Prostate gland (tissue), 2 donors: ENCODE measurements around the gene WNT5A. TPM values are rescaled to one million over a fixed set of nuclear protein-coding genes. Genes with fewer than 3 reads are reported as not detected.

ENCODE experiments used
- DNase-seq: peaks from one replicate; pipeline ENCODE4 v3.0.0-alpha.2; 2019; ENCODE audit warnings: low spot score
- H3K27ac ChIP-seq, 2 donors: fragments of 200-600 bp; sonication (generic); 2 replicates each; pipeline ENCODE4 v1.5.1; 2017 to 2019
- H3K27me3 ChIP-seq: fragments of 200-600 bp; sonication (generic); replicated peaks from 2 replicates; pipeline ENCODE4 v1.5.1; 2019; ENCODE audit not compliant: insufficient read depth
- H3K36me3 ChIP-seq, 2 donors: fragments of 200-600 bp; sonication (generic); 1 replicate in 1 of 2; 2 replicates in 1 of 2; pipeline versions ENCODE4 v1.5.1 to v1.8.1; 2017 to 2019
- H3K4me1 ChIP-seq: fragments of 200-600 bp; sonication (generic); replicated peaks from 2 replicates; pipeline ENCODE4 v1.5.1; 2019
- H3K4me3 ChIP-seq, 2 donors: fragments of 200-600 bp; sonication (generic); 2 replicates each; pipeline ENCODE4 v1.5.1; 2017 to 2019
- H3K9me3 ChIP-seq: fragments of 200-600 bp; sonication (generic); 2 replicates; pipeline ENCODE4 v1.5.1; 2017
- POLR2A ChIP-seq: fragments of 450-650 bp; IDR thresholded peaks from one replicate; pipeline ENCODE4 v1.6.1; 2016; ENCODE audit warnings: antibody characterized with exemption, mild to moderate bottlenecking
- POLR2AphosphoS5 ChIP-seq: sonication (generic); formaldehyde crosslinking; IDR thresholded peaks from one replicate; pipeline ENCODE4 v1.6.1; 2017; ENCODE audit warnings: antibody characterized with exemption
- WGBS: methylation state at CpG from one replicate; pipeline ENCODE4 v1.1.5; 2018; 5-methylcytosine and 5-hydroxymethylcytosine counted together
- intact Hi-C: fragments of 100-400 bp; cut with DNase I; formaldehyde crosslinking; loops from one replicate; pipeline ENCODE4 v1.14.2; 2022
- total RNA-seq, 2 donors: library from RNA; depleted of rRNA; stranded (reverse); fragments of >200 nt; gene quantifications; one replicate each; pipeline ENCODE4 v1.1.0, GENCODE V29; 2016
- TF ChIP-seq, protein P1 (sequence below), 4 experiments: fragments of 200-600 bp in 2 of 4; fragments of 450-650 bp in 2 of 4; sonication (generic) in 2 of 4; IDR thresholded peaks; 1 replicate in 3 of 4; 2 replicates in 1 of 4; pipeline ENCODE4 v1.5.1; 2016 to 2019; ENCODE audit warnings: antibody characterized with exemption in 4 of 4, mild to moderate bottlenecking in 2 of 4, moderate library complexity in 2 of 4

Gene WNT5A
- total RNA-seq, 2 donors from 2014 or later: 9.5 to 14.3 TPM

DNA sequence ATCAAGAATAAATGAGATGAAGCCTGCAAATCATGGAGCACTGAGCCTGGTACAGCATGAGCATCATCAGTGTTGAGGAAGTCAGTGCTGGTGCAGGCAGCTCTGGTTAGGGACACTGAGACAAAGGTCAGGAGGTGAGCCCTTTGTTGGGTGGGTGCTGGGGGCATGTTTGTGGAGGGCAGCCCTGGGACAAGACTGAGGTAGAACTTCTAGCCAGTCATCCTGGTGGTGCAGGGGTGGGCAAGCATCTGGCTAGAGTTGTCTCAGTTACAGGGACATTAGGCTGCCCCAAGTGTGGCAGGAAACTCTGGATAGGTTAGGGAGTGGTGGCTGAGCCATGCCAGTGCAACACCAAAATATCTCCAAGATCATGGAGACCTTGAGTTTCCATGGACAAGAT lies 27.3 kb downstream of the WNT5A start:
- TF ChIP-seq, protein P1, sequence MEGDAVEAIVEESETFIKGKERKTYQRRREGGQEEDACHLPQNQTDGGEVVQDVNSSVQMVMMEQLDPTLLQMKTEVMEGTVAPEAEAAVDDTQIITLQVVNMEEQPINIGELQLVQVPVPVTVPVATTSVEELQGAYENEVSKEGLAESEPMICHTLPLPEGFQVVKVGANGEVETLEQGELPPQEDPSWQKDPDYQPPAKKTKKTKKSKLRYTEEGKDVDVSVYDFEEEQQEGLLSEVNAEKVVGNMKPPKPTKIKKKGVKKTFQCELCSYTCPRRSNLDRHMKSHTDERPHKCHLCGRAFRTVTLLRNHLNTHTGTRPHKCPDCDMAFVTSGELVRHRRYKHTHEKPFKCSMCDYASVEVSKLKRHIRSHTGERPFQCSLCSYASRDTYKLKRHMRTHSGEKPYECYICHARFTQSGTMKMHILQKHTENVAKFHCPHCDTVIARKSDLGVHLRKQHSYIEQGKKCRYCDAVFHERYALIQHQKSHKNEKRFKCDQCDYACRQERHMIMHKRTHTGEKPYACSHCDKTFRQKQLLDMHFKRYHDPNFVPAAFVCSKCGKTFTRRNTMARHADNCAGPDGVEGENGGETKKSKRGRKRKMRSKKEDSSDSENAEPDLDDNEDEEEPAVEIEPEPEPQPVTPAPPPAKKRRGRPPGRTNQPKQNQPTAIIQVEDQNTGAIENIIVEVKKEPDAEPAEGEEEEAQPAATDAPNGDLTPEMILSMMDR (IDR thresholded peaks at IDR 0.05): no peak
- TF ChIP-seq POLR2AphosphoS5 (no peak), POLR2A (no peak)
- H3K27ac ChIP-seq: no peak overlapping the region
- H3K4me1 ChIP-seq: no peaks in the 10 kb centered on the region
- no peak for DNase-seq
- intact Hi-C loops: no loop called here
- no peaks in the 10 kb centered on the region for H3K9me3 ChIP-seq
- H3K4me3 ChIP-seq: no peak overlapping the region
- H3K27me3 ChIP-seq: peaks cover 2% of the 10 kb centered on the region
- H3K36me3 ChIP-seq: no peaks in the 10 kb centered on the region

DNA sequence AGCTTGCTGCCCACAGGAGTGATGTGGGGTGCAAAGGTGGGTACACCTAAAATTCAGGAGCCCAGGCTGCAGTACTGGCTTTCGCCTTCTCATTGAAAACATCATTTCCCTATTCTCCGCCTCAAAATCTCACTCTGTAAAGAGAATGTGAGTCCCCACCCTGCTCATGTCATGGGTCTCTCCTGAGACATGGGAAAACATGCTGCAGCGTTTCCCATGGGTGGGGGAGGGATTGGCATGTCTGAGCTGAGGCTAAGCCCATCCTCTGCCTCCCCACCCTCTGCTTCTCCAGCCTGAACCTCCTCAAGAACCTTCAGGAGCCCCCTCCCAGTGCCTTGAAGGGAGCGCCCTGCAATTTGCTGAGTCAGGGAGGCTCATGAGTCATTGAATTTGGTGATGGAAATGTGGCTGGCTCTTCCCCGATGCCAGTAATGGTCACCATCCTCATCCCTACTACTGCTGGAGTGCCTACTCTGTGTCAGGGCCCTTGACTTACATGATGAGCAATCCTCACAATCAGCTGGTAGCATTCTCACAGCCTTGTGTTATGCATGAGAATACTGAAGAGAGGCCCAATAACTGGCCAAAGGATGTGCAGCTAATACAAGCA lies 28.8 kb downstream of the WNT5A start:
- Histone ChIP-seq H3K4me1 (no peaks in the 10 kb centered on the region), H3K36me3 (no peaks in the 10 kb centered on the region), H3K27ac (no peak overlapping the region), H3K27me3 (peaks cover 2% of the 10 kb centered on the region), H3K9me3 (no peaks in the 10 kb centered on the region), H3K4me3 (no peak overlapping the region)
- WGBS: 89% methylated on average over 5 of the region's 5 CpGs
- DNase-seq: no peak
- TF ChIP-seq, protein P1 (IDR thresholded peaks at IDR 0.05): no peak
- TF ChIP-seq POLR2A: no peak
- TF ChIP-seq POLR2AphosphoS5: no peak
- intact Hi-C loops: no loop called here

DNA sequence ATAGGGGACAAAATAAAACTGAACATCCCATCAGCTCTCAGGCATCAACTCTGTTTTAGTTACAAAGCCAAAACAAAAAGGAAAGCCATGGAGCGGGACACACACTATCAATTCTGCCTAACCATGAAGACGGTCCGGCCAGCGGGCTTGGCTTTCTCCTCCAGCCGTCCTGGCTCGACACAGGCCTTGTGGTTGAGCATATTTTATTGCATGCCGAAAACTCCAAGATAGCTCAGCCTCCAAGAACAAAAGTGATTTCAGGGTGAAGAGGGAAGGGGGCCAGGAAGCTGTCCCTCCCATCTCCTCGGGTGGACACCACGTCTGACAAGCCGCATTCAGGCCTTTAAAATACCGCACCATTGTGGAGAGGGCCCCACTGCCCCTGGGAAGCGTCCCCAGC lies 31.2 kb downstream of the WNT5A start:
- WGBS: 90% methylated on average over 12 of the region's 12 CpGs
- intact Hi-C loops: no loop called here

DNA sequence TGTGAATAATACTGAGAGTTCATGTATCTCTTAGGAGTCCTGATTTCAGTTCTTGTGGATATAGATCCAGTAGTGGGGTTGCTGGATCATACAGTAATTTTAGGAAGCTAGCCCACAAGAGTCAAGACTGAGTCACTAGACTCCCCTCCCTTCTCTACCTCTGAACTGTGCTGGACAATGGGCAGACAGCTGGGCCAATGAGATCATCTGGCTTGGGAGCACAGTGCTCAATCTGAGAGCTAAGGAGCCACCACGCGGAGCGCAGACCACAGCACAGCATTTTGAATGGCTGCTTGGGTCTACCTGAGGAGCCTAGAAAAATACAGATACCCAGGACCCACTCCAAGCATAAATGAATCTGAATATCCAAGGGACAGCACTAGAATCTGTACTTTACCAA lies 32.5 kb downstream of the WNT5A start:
- Histone ChIP-seq H3K27me3 (no peaks in the 10 kb centered on the region), H3K27ac (no peak overlapping the region), H3K9me3 (no peaks in the 10 kb centered on the region), H3K4me3 (no peak overlapping the region), H3K36me3 (no peaks in the 10 kb centered on the region), H3K4me1 (no peaks in the 10 kb centered on the region)
- intact Hi-C loops: no loop called here
- WGBS: 88% methylated on average over 3 of the region's 3 CpGs
- TF ChIP-seq POLR2A: no peak
- TF ChIP-seq POLR2AphosphoS5: no peak
- TF ChIP-seq, protein P1 (IDR thresholded peaks at IDR 0.05): no peak
- no peak for DNase-seq

More for the DNA sequence above, 31.2 kb downstream of the WNT5A start:
- no peaks in the 10 kb centered on the region for H3K36me3 ChIP-seq
- H3K4me1 ChIP-seq: no peaks in the 10 kb centered on the region
- no peak overlapping the region for H3K4me3 ChIP-seq
- TF ChIP-seq, protein P1 (IDR thresholded peaks at IDR 0.05): no peak
- TF ChIP-seq POLR2A (no peak), POLR2AphosphoS5 (no peak)
- H3K27ac ChIP-seq: no peak overlapping the region
- no peaks in the 10 kb centered on the region for H3K9me3 ChIP-seq
- peaks cover 2% of the 10 kb centered on the region for H3K27me3 ChIP-seq
- DNase-seq: no peak

DNA sequence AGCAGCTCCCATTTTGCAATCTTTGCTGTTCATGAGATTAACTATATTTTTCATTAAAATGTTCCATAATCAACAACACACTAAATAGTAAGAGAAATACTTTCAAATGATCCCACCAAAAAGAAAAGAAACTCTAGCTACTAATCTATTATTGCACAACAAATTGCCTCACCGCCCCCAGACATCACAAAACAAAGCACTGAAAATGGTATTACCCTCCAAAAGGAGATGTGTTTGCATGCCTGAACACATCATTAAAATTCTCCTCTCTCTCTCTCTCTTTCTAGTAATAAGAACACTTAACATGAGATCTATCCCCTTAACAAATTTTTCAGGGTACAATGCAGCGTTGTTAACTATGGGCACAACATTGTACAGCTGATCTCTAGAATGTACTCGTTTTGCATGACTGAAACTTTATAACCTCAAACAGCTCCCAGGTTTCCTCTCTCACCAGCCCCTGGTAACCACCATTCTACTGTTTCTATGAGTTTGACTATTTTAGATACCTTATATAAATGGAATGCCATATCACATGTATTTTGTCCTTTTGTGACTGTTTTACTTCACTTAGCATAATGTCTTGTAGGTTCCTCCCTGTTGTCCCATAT lies 33.1 kb downstream of the WNT5A start:
- WGBS: 52% methylated on average over 3 of the region's 3 CpGs
- Histone ChIP-seq H3K9me3 (no peaks in the 10 kb centered on the region), H3K27me3 (no peaks in the 10 kb centered on the region), H3K36me3 (no peaks in the 10 kb centered on the region), H3K27ac (no peak overlapping the region), H3K4me1 (no peaks in the 10 kb centered on the region), H3K4me3 (no peak overlapping the region)
- intact Hi-C loops: no loop called here
- DNase-seq: no peak
- no peak for TF ChIP-seq POLR2A
- TF ChIP-seq POLR2AphosphoS5: no peak
- TF ChIP-seq, protein P1 (IDR thresholded peaks at IDR 0.05): no peak
